Measurements from ENCODE around the gene ENPP6.

ENPP6 gene

DNA sequence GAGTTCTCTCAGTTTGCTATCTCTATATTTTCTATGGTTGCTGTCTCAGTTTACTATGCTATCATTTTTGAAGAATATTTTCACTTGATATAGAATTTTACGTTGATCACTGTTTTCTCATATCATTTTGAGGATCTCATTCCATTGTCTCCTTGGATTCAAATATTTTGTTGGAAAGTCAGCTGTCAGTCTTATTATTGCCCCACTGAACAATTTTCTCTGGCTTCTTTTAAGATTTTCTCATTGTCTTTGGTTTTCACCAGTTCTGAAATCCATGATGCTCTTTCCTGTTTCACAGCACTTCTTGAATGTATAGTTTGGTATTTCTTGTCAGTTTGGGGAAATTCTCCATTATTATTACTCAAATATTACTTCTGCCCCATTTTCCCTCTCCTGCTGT is 81.1 kb downstream of the ENPP6 start:
- Histone ChIP-seq H3K4me1 (ENCODE audit: control insufficient read depth, insufficient read depth, low read length) (no peaks in the 10 kb centered on the region), H3K36me3 (ENCODE audit: control insufficient read depth in 2 of 2, insufficient read depth in 1 of 2, low read length in 2 of 2) (no peaks in the 10 kb centered on the region), H3K4me3 (ENCODE audit: low read depth, low read length) (no peak overlapping the region), H3K9me3 (ENCODE audit: control insufficient read depth, insufficient read depth, low read depth, low read length) (no peaks in the 10 kb centered on the region), H3K27ac (ENCODE audit: extremely low read depth, low read depth, low read length) (no peak overlapping the region)
- CTCF ChIA-PET = no interaction called here
- POLR2A ChIA-PET = no interaction called here
- TF ChIP-seq ZNF37A (tag by site-specific recombination; IDR thresholded peaks at IDR 0.05) (no peak), ZBTB21 (tag by site-specific recombination; IDR thresholded peaks at IDR 0.05) (no peak), ZNF785 (tag by site-specific recombination; IDR thresholded peaks at IDR 0.05) (no peak), ZNF558 (tag by site-specific recombination; IDR thresholded peaks at IDR 0.05) (no peak), GLIS2 (tag by site-specific recombination; IDR thresholded peaks at IDR 0.05) (no peak), ZNF184 (tag by site-specific recombination; IDR thresholded peaks at IDR 0.05) (no peak), RBAK (tag by site-specific recombination; IDR thresholded peaks at IDR 0.05) (no peak), REPIN1 (tag by site-specific recombination; IDR thresholded peaks at IDR 0.05; ENCODE audit: low read depth) (no peak), ZBTB10 (tag by site-specific recombination; IDR thresholded peaks at IDR 0.05) (no peak), TCF7L2 (IDR thresholded peaks at IDR 0.05; ENCODE audit: borderline replicate concordance, low read depth, low read length) (no peak), ZNF548 (tag by site-specific recombination; IDR thresholded peaks at IDR 0.05) (peak; percentile 62; the same call in 1 of the 2 replicates), GFI1B (tag by site-specific recombination; IDR thresholded peaks at IDR 0.05) (no peak), ZNF133 (tag by site-specific recombination; IDR thresholded peaks at IDR 0.05) (no peak), SETDB1 (IDR thresholded peaks at IDR 0.05; ENCODE audit: insufficient read length, low read length) (peak; percentile 96), ZNF404 (tag by site-specific recombination; IDR thresholded peaks at IDR 0.05) (no peak), ZNF114 (tag by site-specific recombination; IDR thresholded peaks at IDR 0.05) (no peak), ZNF610 (tag by site-specific recombination; IDR thresholded peaks at IDR 0.05; ENCODE audit: borderline replicate concordance) (peak; percentile 66; the same call in 1 of the 2 replicates)
- TF ChIP-seq, protein P1, sequence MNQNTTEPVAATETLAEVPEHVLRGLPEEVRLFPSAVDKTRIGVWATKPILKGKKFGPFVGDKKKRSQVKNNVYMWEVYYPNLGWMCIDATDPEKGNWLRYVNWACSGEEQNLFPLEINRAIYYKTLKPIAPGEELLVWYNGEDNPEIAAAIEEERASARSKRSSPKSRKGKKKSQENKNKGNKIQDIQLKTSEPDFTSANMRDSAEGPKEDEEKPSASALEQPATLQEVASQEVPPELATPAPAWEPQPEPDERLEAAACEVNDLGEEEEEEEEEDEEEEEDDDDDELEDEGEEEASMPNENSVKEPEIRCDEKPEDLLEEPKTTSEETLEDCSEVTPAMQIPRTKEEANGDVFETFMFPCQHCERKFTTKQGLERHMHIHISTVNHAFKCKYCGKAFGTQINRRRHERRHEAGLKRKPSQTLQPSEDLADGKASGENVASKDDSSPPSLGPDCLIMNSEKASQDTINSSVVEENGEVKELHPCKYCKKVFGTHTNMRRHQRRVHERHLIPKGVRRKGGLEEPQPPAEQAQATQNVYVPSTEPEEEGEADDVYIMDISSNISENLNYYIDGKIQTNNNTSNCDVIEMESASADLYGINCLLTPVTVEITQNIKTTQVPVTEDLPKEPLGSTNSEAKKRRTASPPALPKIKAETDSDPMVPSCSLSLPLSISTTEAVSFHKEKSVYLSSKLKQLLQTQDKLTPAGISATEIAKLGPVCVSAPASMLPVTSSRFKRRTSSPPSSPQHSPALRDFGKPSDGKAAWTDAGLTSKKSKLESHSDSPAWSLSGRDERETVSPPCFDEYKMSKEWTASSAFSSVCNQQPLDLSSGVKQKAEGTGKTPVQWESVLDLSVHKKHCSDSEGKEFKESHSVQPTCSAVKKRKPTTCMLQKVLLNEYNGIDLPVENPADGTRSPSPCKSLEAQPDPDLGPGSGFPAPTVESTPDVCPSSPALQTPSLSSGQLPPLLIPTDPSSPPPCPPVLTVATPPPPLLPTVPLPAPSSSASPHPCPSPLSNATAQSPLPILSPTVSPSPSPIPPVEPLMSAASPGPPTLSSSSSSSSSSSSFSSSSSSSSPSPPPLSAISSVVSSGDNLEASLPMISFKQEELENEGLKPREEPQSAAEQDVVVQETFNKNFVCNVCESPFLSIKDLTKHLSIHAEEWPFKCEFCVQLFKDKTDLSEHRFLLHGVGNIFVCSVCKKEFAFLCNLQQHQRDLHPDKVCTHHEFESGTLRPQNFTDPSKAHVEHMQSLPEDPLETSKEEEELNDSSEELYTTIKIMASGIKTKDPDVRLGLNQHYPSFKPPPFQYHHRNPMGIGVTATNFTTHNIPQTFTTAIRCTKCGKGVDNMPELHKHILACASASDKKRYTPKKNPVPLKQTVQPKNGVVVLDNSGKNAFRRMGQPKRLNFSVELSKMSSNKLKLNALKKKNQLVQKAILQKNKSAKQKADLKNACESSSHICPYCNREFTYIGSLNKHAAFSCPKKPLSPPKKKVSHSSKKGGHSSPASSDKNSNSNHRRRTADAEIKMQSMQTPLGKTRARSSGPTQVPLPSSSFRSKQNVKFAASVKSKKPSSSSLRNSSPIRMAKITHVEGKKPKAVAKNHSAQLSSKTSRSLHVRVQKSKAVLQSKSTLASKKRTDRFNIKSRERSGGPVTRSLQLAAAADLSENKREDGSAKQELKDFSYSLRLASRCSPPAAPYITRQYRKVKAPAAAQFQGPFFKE (tag by site-specific recombination; IDR thresholded peaks at IDR 0.05; ENCODE audit: borderline replicate concordance) = no peak
- TF ChIP-seq, protein P2, sequence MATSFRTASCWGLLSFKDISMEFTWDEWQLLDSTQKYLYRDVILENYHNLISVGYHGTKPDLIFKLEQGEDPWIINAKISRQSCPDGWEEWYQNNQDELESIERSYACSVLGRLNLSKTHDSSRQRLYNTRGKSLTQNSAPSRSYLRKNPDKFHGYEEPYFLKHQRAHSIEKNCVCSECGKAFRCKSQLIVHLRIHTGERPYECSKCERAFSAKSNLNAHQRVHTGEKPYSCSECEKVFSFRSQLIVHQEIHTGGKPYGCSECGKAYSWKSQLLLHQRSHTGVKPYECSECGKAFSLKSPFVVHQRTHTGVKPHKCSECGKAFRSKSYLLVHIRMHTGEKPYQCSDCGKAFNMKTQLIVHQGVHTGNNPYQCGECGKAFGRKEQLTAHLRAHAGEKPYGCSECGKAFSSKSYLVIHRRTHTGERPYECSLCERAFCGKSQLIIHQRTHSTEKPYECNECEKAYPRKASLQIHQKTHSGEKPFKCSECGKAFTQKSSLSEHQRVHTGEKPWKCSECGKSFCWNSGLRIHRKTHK (tag by site-specific recombination; IDR thresholded peaks at IDR 0.05) = no peak
- TF ChIP-seq, protein P3, sequence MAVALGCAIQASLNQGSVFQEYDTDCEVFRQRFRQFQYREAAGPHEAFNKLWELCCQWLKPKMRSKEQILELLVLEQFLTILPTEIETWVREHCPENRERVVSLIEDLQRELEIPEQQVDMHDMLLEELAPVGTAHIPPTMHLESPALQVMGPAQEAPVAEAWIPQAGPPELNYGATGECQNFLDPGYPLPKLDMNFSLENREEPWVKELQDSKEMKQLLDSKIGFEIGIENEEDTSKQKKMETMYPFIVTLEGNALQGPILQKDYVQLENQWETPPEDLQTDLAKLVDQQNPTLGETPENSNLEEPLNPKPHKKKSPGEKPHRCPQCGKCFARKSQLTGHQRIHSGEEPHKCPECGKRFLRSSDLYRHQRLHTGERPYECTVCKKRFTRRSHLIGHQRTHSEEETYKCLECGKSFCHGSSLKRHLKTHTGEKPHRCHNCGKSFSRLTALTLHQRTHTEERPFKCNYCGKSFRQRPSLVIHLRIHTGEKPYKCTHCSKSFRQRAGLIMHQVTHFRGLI (tag by site-specific recombination; IDR thresholded peaks at IDR 0.05) = no peak
- TF ChIP-seq, protein P4, sequence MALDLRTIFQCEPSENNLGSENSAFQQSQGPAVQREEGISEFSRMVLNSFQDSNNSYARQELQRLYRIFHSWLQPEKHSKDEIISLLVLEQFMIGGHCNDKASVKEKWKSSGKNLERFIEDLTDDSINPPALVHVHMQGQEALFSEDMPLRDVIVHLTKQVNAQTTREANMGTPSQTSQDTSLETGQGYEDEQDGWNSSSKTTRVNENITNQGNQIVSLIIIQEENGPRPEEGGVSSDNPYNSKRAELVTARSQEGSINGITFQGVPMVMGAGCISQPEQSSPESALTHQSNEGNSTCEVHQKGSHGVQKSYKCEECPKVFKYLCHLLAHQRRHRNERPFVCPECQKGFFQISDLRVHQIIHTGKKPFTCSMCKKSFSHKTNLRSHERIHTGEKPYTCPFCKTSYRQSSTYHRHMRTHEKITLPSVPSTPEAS (tag by site-specific recombination; IDR thresholded peaks at IDR 0.05) = no peak
- TF ChIP-seq, protein P5, sequence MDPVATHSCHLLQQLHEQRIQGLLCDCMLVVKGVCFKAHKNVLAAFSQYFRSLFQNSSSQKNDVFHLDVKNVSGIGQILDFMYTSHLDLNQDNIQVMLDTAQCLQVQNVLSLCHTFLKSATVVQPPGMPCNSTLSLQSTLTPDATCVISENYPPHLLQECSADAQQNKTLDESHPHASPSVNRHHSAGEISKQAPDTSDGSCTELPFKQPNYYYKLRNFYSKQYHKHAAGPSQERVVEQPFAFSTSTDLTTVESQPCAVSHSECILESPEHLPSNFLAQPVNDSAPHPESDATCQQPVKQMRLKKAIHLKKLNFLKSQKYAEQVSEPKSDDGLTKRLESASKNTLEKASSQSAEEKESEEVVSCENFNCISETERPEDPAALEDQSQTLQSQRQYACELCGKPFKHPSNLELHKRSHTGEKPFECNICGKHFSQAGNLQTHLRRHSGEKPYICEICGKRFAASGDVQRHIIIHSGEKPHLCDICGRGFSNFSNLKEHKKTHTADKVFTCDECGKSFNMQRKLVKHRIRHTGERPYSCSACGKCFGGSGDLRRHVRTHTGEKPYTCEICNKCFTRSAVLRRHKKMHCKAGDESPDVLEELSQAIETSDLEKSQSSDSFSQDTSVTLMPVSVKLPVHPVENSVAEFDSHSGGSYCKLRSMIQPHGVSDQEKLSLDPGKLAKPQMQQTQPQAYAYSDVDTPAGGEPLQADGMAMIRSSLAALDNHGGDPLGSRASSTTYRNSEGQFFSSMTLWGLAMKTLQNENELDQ (tag by site-specific recombination; IDR thresholded peaks at IDR 0.05; ENCODE audit: low read depth) = no peak
- TF ChIP-seq, protein P6, sequence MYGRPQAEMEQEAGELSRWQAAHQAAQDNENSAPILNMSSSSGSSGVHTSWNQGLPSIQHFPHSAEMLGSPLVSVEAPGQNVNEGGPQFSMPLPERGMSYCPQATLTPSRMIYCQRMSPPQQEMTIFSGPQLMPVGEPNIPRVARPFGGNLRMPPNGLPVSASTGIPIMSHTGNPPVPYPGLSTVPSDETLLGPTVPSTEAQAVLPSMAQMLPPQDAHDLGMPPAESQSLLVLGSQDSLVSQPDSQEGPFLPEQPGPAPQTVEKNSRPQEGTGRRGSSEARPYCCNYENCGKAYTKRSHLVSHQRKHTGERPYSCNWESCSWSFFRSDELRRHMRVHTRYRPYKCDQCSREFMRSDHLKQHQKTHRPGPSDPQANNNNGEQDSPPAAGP (tag by site-specific recombination; IDR thresholded peaks at IDR 0.05) = no peak

Data from HEK293 (cell line).